Lung (tissue), 12 donors: Measurements from ENCODE around the gene OXNAD1. TPM values are rescaled to one million over a fixed set of nuclear protein-coding genes. Genes with fewer than 3 reads are reported as not detected.

Experiments
- ATAC-seq: fragments of 200-7000 bp; cut with Tn5 transposase; one replicate; pipeline ENCODE4 v1.9.1; 2020; ENCODE audit warnings: moderate number of reproducible peaks; ENCODE audit not compliant: insufficient read depth, low FRiP score
- DNase-seq, 3 donors: peaks; one replicate each; pipeline ENCODE4 v3.0.0-alpha.2; 2013 to 2017
- H3K27ac ChIP-seq, 2 donors: one replicate each; pipeline ENCODE4 v1.5.1; 2013; ENCODE audit warnings: mild to moderate bottlenecking in 2 of 2, moderate library complexity in 2 of 2, control low read depth in 1 of 2, inconsistent platforms in 1 of 2, low read depth in 1 of 2, low read length in 1 of 2
- H3K27me3 ChIP-seq, 3 donors: one replicate each; pipeline ENCODE4 v1.5.1; 2013; ENCODE audit warnings: low read length in 2 of 3; ENCODE audit not compliant: control insufficient read depth in 3 of 3, insufficient read depth in 3 of 3
- H3K36me3 ChIP-seq, 4 donors: one replicate each; pipeline ENCODE4 v1.5.1; 2013; ENCODE audit warnings: low read length in 4 of 4, mild to moderate bottlenecking in 1 of 4, moderate library complexity in 1 of 4; ENCODE audit not compliant: control insufficient read depth in 4 of 4, insufficient read depth in 4 of 4
- H3K4me1 ChIP-seq, 5 donors: one replicate each; pipeline ENCODE4 v1.5.1; 2013; ENCODE audit warnings: low read length in 5 of 5, mild to moderate bottlenecking in 2 of 5, moderate library complexity in 1 of 5; ENCODE audit not compliant: control insufficient read depth in 5 of 5, insufficient read depth in 5 of 5
- H3K4me3 ChIP-seq: one replicate; pipeline ENCODE4 v1.5.1; 2013; ENCODE audit warnings: mild to moderate bottlenecking, control low read depth, moderate library complexity
- H3K9ac ChIP-seq, 2 donors: one replicate each; pipeline ENCODE4 v1.5.1; 2013; ENCODE audit warnings: low read length in 2 of 2, control low read depth in 1 of 2; ENCODE audit not compliant: insufficient read depth in 1 of 2
- H3K9me3 ChIP-seq, 4 donors: one replicate each; pipeline ENCODE4 v1.5.1; 2013; ENCODE audit warnings: low read length in 3 of 4, mild to moderate bottlenecking in 1 of 4, moderate library complexity in 1 of 4; ENCODE audit not compliant: control insufficient read depth in 4 of 4, insufficient read depth in 3 of 4
- WGBS, 2 donors: extraction: QIAGEN DNeasy Blood & Tissue Kit; methylation state at CpG; one replicate each; pipeline ENCODE4 v1.1.7; 2013; 5-methylcytosine and 5-hydroxymethylcytosine counted together
- polyA plus RNA-seq, 2 donors: library from polyadenylated mRNA; stranded (reverse); fragments of 200-250 nt; gene quantifications; one replicate each; pipeline ENCODE4 v1.2.1, GENCODE V29; 2013
- total RNA-seq, 2 donors: library from RNA; depleted of rRNA in 1 of 2; stranded (reverse); fragments of >200 nt in 1 of 2; gene quantifications; one replicate each; pipeline ENCODE4 v1.2.1, GENCODE V29; 2014 to 2021
- TF ChIP-seq, protein P1 (sequence below): IDR thresholded peaks from 2 replicates; pipeline ENCODE4 v1.5.1; 2012; ENCODE audit warnings: mild to moderate bottlenecking; ENCODE audit errors: control extremely low read depth, extremely low read depth
- donor health status: control.
- donor health status: control.
- donor health status: Bipolar disorder and iron deficiency.
- donor health status: healthy.
- donor health status: DM: yes; HTN: yes; CAD: no.

The OXNAD1 gene
- total and polyA plus RNA-seq, 4 donors, result 4.4 to 23.4 (median 9.4) TPM

GRCh38 chr3:16319307-16319706, 54.3 kb downstream of the OXNAD1 start:
- peaks cover 4 to 49% (median 16%) of the 10 kb centered on the region in 4 donors for H3K36me3 ChIP-seq
- H3K27me3 ChIP-seq, result no peaks in the 10 kb centered on the region
- DNase-seq (no peak), ATAC-seq (no peak)
- no peaks in the 10 kb centered on the region for H3K9me3 ChIP-seq
- H3K27ac ChIP-seq, result no peak overlapping the region
- peaks cover 0 to 12% (median 2%) of the 10 kb centered on the region in 5 donors for H3K4me1 ChIP-seq
- TF ChIP-seq, protein P1, sequence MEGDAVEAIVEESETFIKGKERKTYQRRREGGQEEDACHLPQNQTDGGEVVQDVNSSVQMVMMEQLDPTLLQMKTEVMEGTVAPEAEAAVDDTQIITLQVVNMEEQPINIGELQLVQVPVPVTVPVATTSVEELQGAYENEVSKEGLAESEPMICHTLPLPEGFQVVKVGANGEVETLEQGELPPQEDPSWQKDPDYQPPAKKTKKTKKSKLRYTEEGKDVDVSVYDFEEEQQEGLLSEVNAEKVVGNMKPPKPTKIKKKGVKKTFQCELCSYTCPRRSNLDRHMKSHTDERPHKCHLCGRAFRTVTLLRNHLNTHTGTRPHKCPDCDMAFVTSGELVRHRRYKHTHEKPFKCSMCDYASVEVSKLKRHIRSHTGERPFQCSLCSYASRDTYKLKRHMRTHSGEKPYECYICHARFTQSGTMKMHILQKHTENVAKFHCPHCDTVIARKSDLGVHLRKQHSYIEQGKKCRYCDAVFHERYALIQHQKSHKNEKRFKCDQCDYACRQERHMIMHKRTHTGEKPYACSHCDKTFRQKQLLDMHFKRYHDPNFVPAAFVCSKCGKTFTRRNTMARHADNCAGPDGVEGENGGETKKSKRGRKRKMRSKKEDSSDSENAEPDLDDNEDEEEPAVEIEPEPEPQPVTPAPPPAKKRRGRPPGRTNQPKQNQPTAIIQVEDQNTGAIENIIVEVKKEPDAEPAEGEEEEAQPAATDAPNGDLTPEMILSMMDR, result no peak
- 68 to 81% methylated on average over 4 of the region's 4 CpGs for WGBS, 2 donors
- H3K4me3 ChIP-seq, result no peak overlapping the region
- H3K9ac ChIP-seq, result no peak overlapping the region

DNA sequence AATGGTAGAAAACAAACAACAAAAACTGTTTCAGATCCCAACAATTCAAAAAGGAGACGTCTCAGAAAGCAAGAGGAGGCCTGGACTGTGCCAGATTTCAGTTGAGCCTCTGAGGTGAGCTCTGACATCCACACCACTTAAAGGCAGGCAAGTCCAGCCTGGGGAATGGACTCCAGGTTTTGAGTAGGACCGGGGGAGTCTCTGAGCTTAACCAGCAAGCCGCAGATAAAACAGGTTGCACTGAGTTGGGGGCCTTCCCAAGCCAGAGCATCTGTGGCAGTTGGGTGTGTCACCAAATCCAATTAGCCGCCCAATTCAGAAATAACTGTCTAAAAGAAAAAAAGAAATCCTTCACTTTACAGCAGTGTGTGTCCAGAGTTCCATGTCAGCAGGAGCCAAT, 54.7 kb downstream of the OXNAD1 start:
- no peaks in the 10 kb centered on the region for H3K27me3 ChIP-seq
- DNase-seq (no peak), ATAC-seq (no peak)
- H3K9ac ChIP-seq, result no peak overlapping the region
- 94 to 96% methylated on average over 4 of the region's 4 CpGs for WGBS, 2 donors
- peaks cover 0 to 12% (median 2%) of the 10 kb centered on the region in 5 donors for H3K4me1 ChIP-seq
- H3K36me3 ChIP-seq, result peaks cover 3 to 49% (median 14%) of the 10 kb centered on the region in 4 donors
- H3K9me3 ChIP-seq, result no peaks in the 10 kb centered on the region
- TF ChIP-seq, protein P1, result no peak
- no peak overlapping the region for H3K4me3 ChIP-seq
- H3K27ac ChIP-seq, result no peak overlapping the region

GRCh38 chr3:16320711-16321110, 55.7 kb downstream of the OXNAD1 start:
- DNase-seq (no peak), ATAC-seq (no peak)
- Histone ChIP-seq H3K27me3 (no peaks in the 10 kb centered on the region), H3K36me3 (peaks cover 3 to 54% (median 15%) of the 10 kb centered on the region in 4 donors), H3K27ac (no peak overlapping the region), H3K4me3 (no peak overlapping the region), H3K4me1 (peaks cover 0 to 12% (median 2%) of the 10 kb centered on the region in 5 donors), H3K9me3 (no peaks in the 10 kb centered on the region), H3K9ac (no peak overlapping the region)
- TF ChIP-seq, protein P1, result no peak
- WGBS, 2 donors, result 91 to 96% methylated on average over 3 of the region's 3 CpGs

DNA sequence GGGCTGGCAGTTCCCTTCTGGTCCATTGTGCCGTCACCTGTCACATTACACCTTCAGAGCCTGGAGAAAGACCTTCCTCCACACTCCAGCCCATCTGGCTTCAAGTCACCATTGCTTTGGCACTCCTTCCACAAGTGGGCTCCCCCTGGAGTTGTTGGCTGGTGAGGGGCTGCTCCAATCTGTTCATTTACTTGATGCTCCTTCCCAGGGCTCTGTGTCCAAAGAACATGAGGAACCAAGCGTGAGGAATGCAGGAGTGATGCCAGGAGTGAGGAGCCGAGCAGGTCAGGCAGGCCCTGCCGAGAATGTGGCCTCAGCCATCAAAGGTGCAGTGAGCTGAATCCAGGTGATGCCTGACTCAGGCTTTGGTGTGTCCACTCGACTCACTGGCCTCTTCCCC, 57.2 kb downstream of the OXNAD1 start:
- no peak for DNase-seq
- peaks cover 3 to 56% (median 9%) of the 10 kb centered on the region in 4 donors for H3K36me3 ChIP-seq
- no peak for ATAC-seq
- H3K9ac ChIP-seq, result no peak overlapping the region
- H3K27ac ChIP-seq, result no peak overlapping the region
- H3K4me1 ChIP-seq, result peaks cover 0 to 16% (median 4%) of the 10 kb centered on the region in 5 donors
- H3K4me3 ChIP-seq, result no peak overlapping the region
- WGBS, 2 donors, result 77 to 84% methylated on average over 5 of the region's 5 CpGs
- H3K9me3 ChIP-seq, result no peaks in the 10 kb centered on the region
- TF ChIP-seq, protein P1, result no peak
- H3K27me3 ChIP-seq, result no peaks in the 10 kb centered on the region
